ENCODE data around the gene ACP7. TPM values are rescaled to one million over a fixed set of nuclear protein-coding genes. Genes with fewer than 3 reads are reported as not detected.
A peak's percentile ranks its signal among the peaks of the same experiment; 100 is the strongest.

ACP7 gene
- total and polyA plus RNA-seq, 2 donors (not counting 1 experiment from before 2014, with no cell fraction given): not detected

DNA sequence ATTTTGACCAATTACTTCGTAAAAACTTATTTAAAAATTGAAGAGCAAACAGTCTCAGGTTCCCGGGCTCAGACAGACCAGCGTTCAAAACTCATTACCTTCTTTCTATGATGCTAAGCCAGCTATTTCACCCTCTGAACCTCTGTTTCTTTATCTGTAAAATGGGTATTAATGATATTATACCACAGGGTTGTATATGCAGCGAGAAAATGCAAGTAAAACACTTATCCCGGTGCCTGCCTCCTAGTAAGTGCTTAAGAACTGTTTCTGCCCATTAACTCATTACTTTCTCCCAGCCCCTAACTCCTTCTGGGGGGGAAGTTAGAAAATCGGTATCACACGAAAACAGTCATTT lies 41.0 kb downstream of the ACP7 start:
- no peak overlapping the region for H3K9ac ChIP-seq (ENCODE audit: insufficient read depth, low read length)

DNA sequence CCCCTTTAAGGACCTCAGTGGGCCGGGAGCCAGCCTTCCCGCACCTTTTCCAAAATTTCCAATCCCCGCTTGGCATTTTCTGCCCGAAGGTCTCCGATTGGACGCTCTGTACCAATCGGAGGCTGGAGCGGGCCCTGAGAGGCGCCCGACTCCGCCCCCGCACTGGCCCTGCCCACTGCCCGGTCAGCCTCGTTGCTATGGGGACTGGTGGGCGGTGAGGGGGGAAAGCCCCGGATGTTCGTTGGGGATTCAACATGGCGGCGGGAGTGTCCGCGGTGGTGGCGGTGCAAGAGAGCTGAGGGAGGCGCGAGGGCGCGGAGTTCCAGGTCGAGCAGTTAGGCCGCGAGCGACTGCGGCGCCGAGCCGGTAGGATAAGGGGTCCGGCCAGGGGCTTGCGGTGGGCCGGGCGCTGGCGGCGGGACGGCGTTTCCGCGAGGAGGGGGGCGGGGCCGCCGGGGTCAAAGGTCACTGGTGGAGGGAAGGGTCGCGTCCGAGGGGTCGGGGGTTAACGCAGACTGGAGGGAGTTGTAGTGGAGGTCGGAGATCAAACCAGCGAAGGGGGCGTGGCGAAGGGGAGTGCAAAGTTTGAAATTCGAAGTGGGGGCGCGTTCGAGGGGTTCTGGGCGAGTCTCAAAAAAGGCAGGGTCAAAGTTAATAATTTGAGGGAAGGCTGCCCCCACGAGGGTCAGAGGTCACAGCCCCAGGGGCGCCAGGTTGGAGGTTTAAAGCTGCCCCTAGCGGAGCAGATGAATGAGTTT lies 41.6 kb downstream of the ACP7 start, which contains the start of gene PAK4:
Gene PAK4 (plus strand): TSS at position 233 of the 758 bp plus-strand sequence. CDS start 43,768 bp downstream, outside the sequence.
- Histone ChIP-seq H3K4me1 (ENCODE audit: control insufficient read depth, extremely low read depth, insufficient read depth, low read length) (peaks cover 3% of the 10 kb centered on the region), H3K4me3 (replicated peaks in 1 of 4; ENCODE audit: control extremely low read depth in 1 of 4, insufficient read depth in 1 of 4, low read depth in 3 of 4, low read length in 4 of 4) (peak within 1 kb of the TSS; percentile 63 to 95 (median 78)), H3K9ac (ENCODE audit: insufficient read depth, low read length) (peak within 1 kb of the TSS; percentile 72), H3K79me2 (ENCODE audit: control insufficient read depth, insufficient read depth, low read length) (peaks cover 46% of the 10 kb centered on the region), H3K9me3 (ENCODE audit: control insufficient read depth, insufficient read depth, low read depth, low read length) (no peaks in the 10 kb centered on the region), H2AFZ (ENCODE audit: low read length) (peak within 1 kb of the TSS; percentile 66), H3K27me3 (ENCODE audit: control insufficient read depth, insufficient read depth, low read length) (no peaks in the 10 kb centered on the region), H3K4me2 (ENCODE audit: extremely low read depth, insufficient read depth, low read length) (peak within 1 kb of the TSS; percentile 83), H3K27ac (ENCODE audit: insufficient read depth, low read length) (peak within 1 kb of the TSS; percentile 30), H3K36me3 (ENCODE audit: control insufficient read depth, insufficient read depth, low read length) (no peaks in the 10 kb centered on the region), H4K20me1 (ENCODE audit: control insufficient read depth, extremely low read depth, insufficient read depth, low read length) (no peaks in the 10 kb centered on the region)
- peak; percentile 96 for DNase-seq (ENCODE audit: low read depth in 2 of 2)
- TF ChIP-seq EZH2 (IDR thresholded peaks at IDR 0.05; ENCODE audit: low read length, missing control alignments): no peak
- TF ChIP-seq, protein P1, sequence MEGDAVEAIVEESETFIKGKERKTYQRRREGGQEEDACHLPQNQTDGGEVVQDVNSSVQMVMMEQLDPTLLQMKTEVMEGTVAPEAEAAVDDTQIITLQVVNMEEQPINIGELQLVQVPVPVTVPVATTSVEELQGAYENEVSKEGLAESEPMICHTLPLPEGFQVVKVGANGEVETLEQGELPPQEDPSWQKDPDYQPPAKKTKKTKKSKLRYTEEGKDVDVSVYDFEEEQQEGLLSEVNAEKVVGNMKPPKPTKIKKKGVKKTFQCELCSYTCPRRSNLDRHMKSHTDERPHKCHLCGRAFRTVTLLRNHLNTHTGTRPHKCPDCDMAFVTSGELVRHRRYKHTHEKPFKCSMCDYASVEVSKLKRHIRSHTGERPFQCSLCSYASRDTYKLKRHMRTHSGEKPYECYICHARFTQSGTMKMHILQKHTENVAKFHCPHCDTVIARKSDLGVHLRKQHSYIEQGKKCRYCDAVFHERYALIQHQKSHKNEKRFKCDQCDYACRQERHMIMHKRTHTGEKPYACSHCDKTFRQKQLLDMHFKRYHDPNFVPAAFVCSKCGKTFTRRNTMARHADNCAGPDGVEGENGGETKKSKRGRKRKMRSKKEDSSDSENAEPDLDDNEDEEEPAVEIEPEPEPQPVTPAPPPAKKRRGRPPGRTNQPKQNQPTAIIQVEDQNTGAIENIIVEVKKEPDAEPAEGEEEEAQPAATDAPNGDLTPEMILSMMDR (conservative IDR thresholded peaks at IDR 0.05 in 1 of 2, IDR thresholded peaks at IDR 0.05 in 1 of 2; ENCODE audit: low read depth in 1 of 2, low read length in 2 of 2): no peak

More for the DNA sequence above, 41.0 kb downstream of the ACP7 start:
- Histone ChIP-seq H3K4me1 (ENCODE audit: control insufficient read depth, extremely low read depth, insufficient read depth, low read length) (peaks cover 2% of the 10 kb centered on the region), H3K27me3 (ENCODE audit: control insufficient read depth, insufficient read depth, low read length) (no peaks in the 10 kb centered on the region), H3K9me3 (ENCODE audit: control insufficient read depth, insufficient read depth, low read depth, low read length) (no peaks in the 10 kb centered on the region), H3K27ac (ENCODE audit: insufficient read depth, low read length) (no peak overlapping the region), H3K4me2 (ENCODE audit: extremely low read depth, insufficient read depth, low read length) (no peak overlapping the region), H2AFZ (ENCODE audit: low read length) (peak overlapping the region; percentile 27), H3K4me3 (replicated peaks in 1 of 4; ENCODE audit: control extremely low read depth in 1 of 4, insufficient read depth in 1 of 4, low read depth in 3 of 4, low read length in 4 of 4) (peak overlapping the region; percentile 5 to 91 (median 35)), H4K20me1 (ENCODE audit: control insufficient read depth, extremely low read depth, insufficient read depth, low read length) (no peaks in the 10 kb centered on the region), H3K36me3 (ENCODE audit: control insufficient read depth, insufficient read depth, low read length) (no peaks in the 10 kb centered on the region), H3K79me2 (ENCODE audit: control insufficient read depth, insufficient read depth, low read length) (peaks cover 41% of the 10 kb centered on the region)
- DNase-seq (ENCODE audit: low read depth in 2 of 2): no peak
- TF ChIP-seq EZH2 (IDR thresholded peaks at IDR 0.05; ENCODE audit: low read length, missing control alignments): no peak
- TF ChIP-seq, protein P1 (conservative IDR thresholded peaks at IDR 0.05 in 1 of 2, IDR thresholded peaks at IDR 0.05 in 1 of 2; ENCODE audit: low read depth in 1 of 2, low read length in 2 of 2): no peak

DNA sequence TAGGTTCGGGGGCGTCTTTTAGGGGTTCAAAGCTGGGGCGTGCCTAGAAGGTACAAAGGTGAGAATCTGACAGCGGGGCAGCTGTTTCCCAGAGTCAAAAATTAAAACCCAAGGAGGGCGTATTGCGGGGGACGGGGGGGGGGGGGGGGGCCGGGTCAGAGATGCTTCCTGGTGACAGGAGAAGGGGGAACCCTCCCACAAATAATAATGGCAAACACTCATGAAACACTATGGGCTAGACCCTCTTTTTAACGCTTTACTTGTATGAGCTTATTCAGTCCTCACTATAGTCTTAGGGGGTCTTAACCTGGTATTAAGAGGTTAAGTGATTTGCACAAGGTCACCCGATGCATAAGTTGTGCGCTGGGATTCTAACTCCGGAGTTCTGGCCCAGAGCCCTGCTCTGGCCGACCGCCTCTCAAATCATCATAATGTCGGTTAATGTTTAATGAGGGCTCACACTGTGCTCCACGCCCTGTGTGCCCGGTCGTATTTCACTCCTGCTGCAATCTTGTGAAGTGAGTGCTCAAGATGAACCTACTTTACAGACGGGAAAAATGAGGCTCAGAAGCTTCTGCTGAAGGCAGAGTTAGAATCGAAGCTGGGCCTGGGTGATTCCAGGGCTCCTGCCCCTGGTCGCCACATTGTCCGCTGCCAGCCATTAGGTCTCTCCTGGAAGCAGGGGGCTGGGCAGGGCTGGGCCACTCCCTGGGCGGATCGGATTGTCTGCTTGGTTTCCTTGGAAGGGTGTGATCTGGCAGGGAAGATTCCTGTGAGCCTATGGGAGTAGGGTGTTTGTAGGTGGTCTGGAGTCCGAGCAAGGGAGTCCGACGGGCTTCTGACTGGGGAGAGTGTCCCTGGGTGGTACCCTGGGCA lies 42.4 kb downstream of the ACP7 start:
- Histone ChIP-seq H3K36me3 (ENCODE audit: control insufficient read depth, insufficient read depth, low read length) (no peaks in the 10 kb centered on the region), H4K20me1 (ENCODE audit: control insufficient read depth, extremely low read depth, insufficient read depth, low read length) (no peaks in the 10 kb centered on the region), H3K4me3 (replicated peaks in 1 of 4; ENCODE audit: control extremely low read depth in 1 of 4, insufficient read depth in 1 of 4, low read depth in 3 of 4, low read length in 4 of 4) (peak overlapping the region; percentile 63 to 95 (median 78)), H3K4me1 (ENCODE audit: control insufficient read depth, extremely low read depth, insufficient read depth, low read length) (peaks cover 8% of the 10 kb centered on the region), H3K9me3 (ENCODE audit: control insufficient read depth, insufficient read depth, low read depth, low read length) (no peaks in the 10 kb centered on the region), H3K4me2 (ENCODE audit: extremely low read depth, insufficient read depth, low read length) (peak overlapping the region; percentile 83), H3K9ac (ENCODE audit: insufficient read depth, low read length) (peak overlapping the region; percentile 72), H3K27ac (ENCODE audit: insufficient read depth, low read length) (peak overlapping the region; percentile 7), H3K79me2 (ENCODE audit: control insufficient read depth, insufficient read depth, low read length) (peaks cover 54% of the 10 kb centered on the region), H3K27me3 (ENCODE audit: control insufficient read depth, insufficient read depth, low read length) (no peaks in the 10 kb centered on the region), H2AFZ (ENCODE audit: low read length) (no peak overlapping the region)
- peak; percentile 37 to 38 for DNase-seq (ENCODE audit: low read depth in 2 of 2)
- TF ChIP-seq, protein P1 (conservative IDR thresholded peaks at IDR 0.05 in 1 of 2, IDR thresholded peaks at IDR 0.05 in 1 of 2; ENCODE audit: low read depth in 1 of 2, low read length in 2 of 2): no peak
- no peak for TF ChIP-seq EZH2 (IDR thresholded peaks at IDR 0.05; ENCODE audit: low read length, missing control alignments)

Data from fibroblast of lung (primary cell).